Measurements from ENCODE around the gene XCL2.

DNA sequence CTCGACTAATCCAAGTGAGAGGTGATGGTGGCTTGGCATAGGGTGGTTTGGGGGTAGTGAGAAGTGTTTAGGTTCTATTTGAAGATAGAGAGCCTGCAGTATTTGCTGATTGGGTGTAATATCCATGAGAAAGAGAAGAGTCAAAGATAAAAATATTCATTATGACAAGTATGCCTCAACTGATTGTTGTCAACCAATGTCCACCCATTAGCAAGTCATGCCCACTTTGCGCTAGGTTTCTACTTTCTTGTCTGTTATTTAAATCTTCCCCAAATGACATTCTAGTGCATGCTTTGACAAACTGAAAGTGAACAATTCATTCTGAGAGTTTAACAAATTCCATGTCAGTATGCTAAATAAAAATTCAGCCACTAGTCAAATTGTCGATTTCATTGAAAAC, 28.8 kb upstream of the XCL2 start:
- TF ChIP-seq, protein P1, sequence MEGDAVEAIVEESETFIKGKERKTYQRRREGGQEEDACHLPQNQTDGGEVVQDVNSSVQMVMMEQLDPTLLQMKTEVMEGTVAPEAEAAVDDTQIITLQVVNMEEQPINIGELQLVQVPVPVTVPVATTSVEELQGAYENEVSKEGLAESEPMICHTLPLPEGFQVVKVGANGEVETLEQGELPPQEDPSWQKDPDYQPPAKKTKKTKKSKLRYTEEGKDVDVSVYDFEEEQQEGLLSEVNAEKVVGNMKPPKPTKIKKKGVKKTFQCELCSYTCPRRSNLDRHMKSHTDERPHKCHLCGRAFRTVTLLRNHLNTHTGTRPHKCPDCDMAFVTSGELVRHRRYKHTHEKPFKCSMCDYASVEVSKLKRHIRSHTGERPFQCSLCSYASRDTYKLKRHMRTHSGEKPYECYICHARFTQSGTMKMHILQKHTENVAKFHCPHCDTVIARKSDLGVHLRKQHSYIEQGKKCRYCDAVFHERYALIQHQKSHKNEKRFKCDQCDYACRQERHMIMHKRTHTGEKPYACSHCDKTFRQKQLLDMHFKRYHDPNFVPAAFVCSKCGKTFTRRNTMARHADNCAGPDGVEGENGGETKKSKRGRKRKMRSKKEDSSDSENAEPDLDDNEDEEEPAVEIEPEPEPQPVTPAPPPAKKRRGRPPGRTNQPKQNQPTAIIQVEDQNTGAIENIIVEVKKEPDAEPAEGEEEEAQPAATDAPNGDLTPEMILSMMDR (IDR thresholded peaks at IDR 0.05; ENCODE audit: poor library complexity, severe bottlenecking): no peak
- TF ChIP-seq POLR2AphosphoS5 (IDR thresholded peaks at IDR 0.05): no peak

Data from neural cell (in vitro differentiated cells).